Mesendoderm (in vitro differentiated cells): ENCODE measurements around the gene DNMT3L. TPM values are rescaled to one million over a fixed set of nuclear protein-coding genes. Genes with fewer than 3 reads are reported as not detected.

ENCODE experiments used
- DNase-seq: peaks from one replicate; pipeline ENCODE4 v3.0.0; 2013
- H2AK5ac ChIP-seq: 2 replicates; pipeline ENCODE4 v1.6.1; 2013; ENCODE audit warnings: low read length, inconsistent platforms
- H2BK120ac ChIP-seq: 2 replicates; pipeline ENCODE4 v1.6.1; 2013; ENCODE audit warnings: low read depth, mild to moderate bottlenecking, low read length, moderate library complexity, mixed read lengths
- H2BK15ac ChIP-seq: replicated peaks from 2 replicates; pipeline ENCODE4 v1.6.1; 2013; ENCODE audit warnings: low read depth, mild to moderate bottlenecking, moderate library complexity
- H2BK5ac ChIP-seq: 2 replicates; pipeline ENCODE4 v1.6.1; 2013; ENCODE audit warnings: low read length, inconsistent platforms
- H3K18ac ChIP-seq: 2 replicates; pipeline ENCODE4 v1.6.1; 2013; ENCODE audit warnings: mild to moderate bottlenecking, low read length, mixed read lengths
- H3K23ac ChIP-seq: one replicate; pipeline ENCODE4 v1.6.1; 2013; ENCODE audit warnings: low read length
- H3K27ac ChIP-seq: 2 replicates; pipeline ENCODE4 v1.5.1; 2013; ENCODE audit warnings: low read depth, mild to moderate bottlenecking, inconsistent platforms, low read length, moderate library complexity
- H3K27me3 ChIP-seq: 2 replicates; pipeline ENCODE4 v1.6.1; 2013; ENCODE audit warnings: low read length, control low read depth, mild to moderate bottlenecking, inconsistent platforms; ENCODE audit not compliant: insufficient read depth, poor library complexity
- H3K36me3 ChIP-seq: 2 replicates; pipeline ENCODE4 v1.6.1; 2013; ENCODE audit warnings: low read length, inconsistent platforms; ENCODE audit not compliant: control insufficient read depth, insufficient read depth
- H3K4ac ChIP-seq: one replicate; pipeline ENCODE4 v1.6.1; 2013; ENCODE audit warnings: low read depth, mild to moderate bottlenecking, low read length, moderate library complexity
- H3K4me1 ChIP-seq: 2 replicates; pipeline ENCODE4 v1.6.1; 2013; ENCODE audit warnings: low read depth, low read length, inconsistent platforms; ENCODE audit not compliant: control insufficient read depth
- H3K4me2 ChIP-seq: 2 replicates; pipeline ENCODE4 v1.6.1; 2013; ENCODE audit warnings: low read length
- H3K4me3 ChIP-seq: 2 replicates; pipeline ENCODE4 v1.5.1; 2013; ENCODE audit warnings: mild to moderate bottlenecking, low read length
- H3K56ac ChIP-seq: one replicate; pipeline ENCODE4 v1.6.1; 2013; ENCODE audit warnings: low read length
- H3K79me1 ChIP-seq: 2 replicates; pipeline ENCODE4 v1.6.1; 2013; ENCODE audit warnings: low read length, inconsistent platforms
- H3K79me2 ChIP-seq: 2 replicates; pipeline ENCODE4 v1.6.1; 2013; ENCODE audit warnings: mild to moderate bottlenecking, low read length; ENCODE audit not compliant: control insufficient read depth, insufficient read depth
- H3K9ac ChIP-seq: 2 replicates; pipeline ENCODE4 v1.6.1; 2013; ENCODE audit warnings: low read length, inconsistent platforms
- H4K5ac ChIP-seq: one replicate; pipeline ENCODE4 v1.6.1; 2013; ENCODE audit warnings: low read length
- H4K8ac ChIP-seq: one replicate; pipeline ENCODE4 v1.6.1; 2013; ENCODE audit warnings: low read depth, mild to moderate bottlenecking, control low read depth, low read length, moderate library complexity
- WGBS: extraction: QIAGEN DNeasy Blood & Tissue Kit; methylation state at CpG from one replicate; pipeline ENCODE4 v1.1.7; 2013; ENCODE audit warnings: low lambda C conversion rate, missing lambda C conversion rate; ENCODE audit not compliant: insufficient coverage; ENCODE audit errors: extremely low coverage; 5-methylcytosine and 5-hydroxymethylcytosine counted together
- polyA plus RNA-seq, 2 experiments: library from polyadenylated mRNA; stranded (reverse); fragments of 200-250 nt; gene quantifications; one replicate each; pipeline ENCODE4 v1.2.3, GENCODE V29; 2013

Gene DNMT3L
- 1.9 TPM for polyA plus RNA-seq (2013, experiment 1 of 2)
- 1.5 TPM for polyA plus RNA-seq (2013, experiment 2 of 2)

DNA sequence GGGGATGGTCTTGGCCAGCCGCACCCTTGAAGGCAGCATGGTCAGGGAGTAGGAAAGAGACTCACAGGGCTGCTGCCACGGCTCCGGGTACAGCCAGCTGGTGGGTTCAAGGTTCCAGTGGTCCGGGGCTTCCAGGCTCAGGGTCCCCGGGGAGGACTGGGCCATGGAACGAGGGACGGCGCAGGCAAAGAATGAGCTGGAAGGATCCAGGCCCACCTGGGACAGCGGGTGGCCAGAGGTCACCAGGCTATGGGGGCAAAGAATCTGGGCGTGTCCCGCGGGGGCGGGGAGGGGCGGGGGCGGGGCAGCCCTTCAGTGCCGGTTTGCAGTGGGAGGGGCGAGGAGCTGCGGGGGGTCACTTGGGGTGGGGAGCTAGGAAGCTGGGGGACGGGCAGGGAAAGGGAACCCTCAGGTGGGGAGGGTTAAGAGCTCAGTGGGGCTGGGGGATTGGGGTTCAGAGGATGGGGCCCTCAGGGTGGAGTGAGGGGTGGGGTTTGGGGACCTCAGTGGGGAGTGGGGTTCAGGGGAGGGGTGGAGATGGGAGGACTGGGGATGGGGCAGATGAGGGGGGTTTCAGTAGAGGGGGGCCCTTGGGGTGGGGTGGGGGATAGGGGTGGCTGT lies at the start of gene DNMT3L:
Gene DNMT3L (minus strand): TSS at position 223 of the 621 bp plus-strand sequence. CDS start 638 bp downstream, outside the sequence.
- no peaks in the 10 kb centered on the region for H3K36me3 ChIP-seq
- peak within 1 kb of the TSS; percentile 81 for H3K4ac ChIP-seq
- no peak within 1 kb of the TSS for H2AK5ac ChIP-seq
- H2BK5ac ChIP-seq, result no peak within 1 kb of the TSS
- H3K4me2 ChIP-seq, result no peak within 1 kb of the TSS
- WGBS, result no CpG with 5 or more reads among the region's 19 CpGs
- peak within 1 kb of the TSS; percentile 89 for H3K56ac ChIP-seq
- H3K79me2 ChIP-seq, result no peaks in the 10 kb centered on the region
- H3K27me3 ChIP-seq, result no peaks in the 10 kb centered on the region
- no peak within 1 kb of the TSS for H4K8ac ChIP-seq
- H3K23ac ChIP-seq, result no peak within 1 kb of the TSS
- H3K18ac ChIP-seq, result peak within 1 kb of the TSS; percentile 94
- H4K5ac ChIP-seq, result no peak within 1 kb of the TSS
- H3K79me1 ChIP-seq, result no peaks in the 10 kb centered on the region
- no peak within 1 kb of the TSS for H3K27ac ChIP-seq
- no peak within 1 kb of the TSS for H3K4me3 ChIP-seq
- peak within 1 kb of the TSS; percentile 41 for H2BK15ac ChIP-seq
- H3K4me1 ChIP-seq, result peaks cover 3% of the 10 kb centered on the region
- H2BK120ac ChIP-seq, result peak within 1 kb of the TSS; percentile 97
- no peak for DNase-seq
- no peak within 1 kb of the TSS for H3K9ac ChIP-seq

DNA sequence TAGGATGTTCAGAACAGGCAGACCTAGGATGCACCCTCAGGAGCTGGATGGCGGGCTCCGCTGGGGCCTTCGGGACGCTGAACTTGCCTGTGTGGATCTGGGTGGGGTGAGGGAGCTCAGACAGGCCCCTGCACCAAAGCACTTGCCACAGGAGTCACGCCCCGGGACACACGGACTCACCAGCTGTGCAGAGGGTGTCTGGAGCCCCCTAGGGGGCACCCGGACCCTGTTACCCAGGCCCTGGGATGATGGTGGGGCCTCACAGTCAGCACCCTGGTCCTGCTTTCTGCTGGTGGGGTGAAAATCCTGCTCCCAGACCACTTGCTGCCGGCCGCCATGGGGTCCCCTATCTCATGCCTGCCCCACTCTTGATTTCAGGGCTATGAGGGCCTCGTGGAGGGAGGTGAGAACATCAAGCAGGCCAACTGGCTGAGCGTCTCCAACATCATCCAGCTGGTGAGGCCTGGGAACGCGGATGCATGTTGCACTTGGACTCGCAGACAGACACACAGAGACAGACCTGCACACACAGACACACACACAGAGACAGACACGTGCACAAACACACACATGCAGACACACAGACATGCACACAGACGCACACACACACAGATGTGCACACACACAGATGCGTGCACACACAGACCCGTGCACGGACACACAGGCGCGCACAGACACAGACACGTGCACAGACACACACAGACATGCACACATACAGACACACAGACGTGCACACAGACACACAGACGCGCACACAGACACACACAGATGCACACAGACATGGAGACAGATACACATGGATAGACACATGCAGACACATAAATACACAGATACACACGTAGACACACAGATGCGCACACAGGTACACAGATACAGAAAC lies 49.2 kb upstream of the DNMT3L start:
- H3K18ac ChIP-seq, result no peak overlapping the region
- no peak overlapping the region for H2AK5ac ChIP-seq
- peaks cover 5% of the 10 kb centered on the region for H3K36me3 ChIP-seq
- no peaks in the 10 kb centered on the region for H3K27me3 ChIP-seq
- no peak for DNase-seq
- peaks cover 1% of the 10 kb centered on the region for H3K79me1 ChIP-seq
- no peak overlapping the region for H4K8ac ChIP-seq
- H3K56ac ChIP-seq, result no peak overlapping the region
- no peak overlapping the region for H3K23ac ChIP-seq
- H3K4ac ChIP-seq, result no peak overlapping the region
- H3K4me2 ChIP-seq, result no peak overlapping the region
- no peak overlapping the region for H2BK15ac ChIP-seq
- H4K5ac ChIP-seq, result no peak overlapping the region
- H2BK120ac ChIP-seq, result no peak overlapping the region
- H3K79me2 ChIP-seq, result no peaks in the 10 kb centered on the region
- H3K9ac ChIP-seq, result no peak overlapping the region
- WGBS, result no CpG with 5 or more reads among the region's 28 CpGs
- no peaks in the 10 kb centered on the region for H3K4me1 ChIP-seq
- no peak overlapping the region for H3K4me3 ChIP-seq
- no peak overlapping the region for H2BK5ac ChIP-seq
- H3K27ac ChIP-seq, result no peak overlapping the region

DNA sequence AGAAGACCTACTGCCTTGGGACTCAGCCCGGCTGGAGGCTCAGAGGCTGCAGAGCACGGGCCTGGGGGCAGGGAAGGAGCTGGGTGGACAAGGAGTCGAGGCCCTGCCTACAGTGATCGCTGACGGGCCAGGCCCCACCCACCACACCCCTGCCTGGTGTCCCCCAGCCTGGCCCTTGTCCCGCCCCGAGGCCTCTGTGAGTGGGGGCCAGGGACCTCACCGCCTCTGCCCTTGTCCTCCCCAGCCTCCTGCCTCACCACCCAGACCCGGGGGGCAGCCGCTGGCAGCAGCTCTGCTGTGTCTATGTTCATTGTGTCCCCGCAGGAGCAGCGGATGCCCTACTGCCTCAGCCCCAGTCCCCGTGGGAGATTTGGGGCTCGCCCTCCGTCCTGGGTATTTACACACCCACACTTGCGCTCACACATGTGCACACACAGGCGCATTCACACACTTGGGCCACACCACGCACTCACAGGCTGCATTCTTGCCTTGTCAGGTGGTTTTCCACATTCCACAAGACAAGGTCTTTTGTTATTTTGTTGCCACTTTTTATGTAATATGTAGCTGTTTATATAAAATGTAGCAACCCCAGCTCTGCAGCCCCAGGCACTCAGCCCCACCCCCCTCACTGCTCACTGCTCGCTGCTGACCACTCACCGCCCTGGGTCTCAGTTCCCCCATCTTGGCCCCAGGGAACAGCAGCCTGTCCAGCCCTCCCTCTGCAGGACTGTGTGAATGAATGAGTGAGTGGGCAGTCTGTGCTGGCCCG lies 45.4 kb upstream of the DNMT3L start:
- no peak overlapping the region for H3K4ac ChIP-seq
- no peak overlapping the region for H4K8ac ChIP-seq
- no peak for DNase-seq
- no CpG with 5 or more reads among the region's 21 CpGs for WGBS
- no peaks in the 10 kb centered on the region for H3K79me2 ChIP-seq
- H3K9ac ChIP-seq, result no peak overlapping the region
- no peak overlapping the region for H2BK15ac ChIP-seq
- no peak overlapping the region for H3K4me3 ChIP-seq
- H2AK5ac ChIP-seq, result no peak overlapping the region
- H3K23ac ChIP-seq, result no peak overlapping the region
- H3K56ac ChIP-seq, result no peak overlapping the region
- H4K5ac ChIP-seq, result no peak overlapping the region
- H3K79me1 ChIP-seq, result peaks cover 5% of the 10 kb centered on the region
- no peak overlapping the region for H3K18ac ChIP-seq
- no peak overlapping the region for H3K4me2 ChIP-seq
- no peak overlapping the region for H2BK5ac ChIP-seq
- no peaks in the 10 kb centered on the region for H3K4me1 ChIP-seq
- H3K27me3 ChIP-seq, result no peaks in the 10 kb centered on the region
- H3K27ac ChIP-seq, result no peak overlapping the region
- no peak overlapping the region for H2BK120ac ChIP-seq
- peaks cover 5% of the 10 kb centered on the region for H3K36me3 ChIP-seq

DNA sequence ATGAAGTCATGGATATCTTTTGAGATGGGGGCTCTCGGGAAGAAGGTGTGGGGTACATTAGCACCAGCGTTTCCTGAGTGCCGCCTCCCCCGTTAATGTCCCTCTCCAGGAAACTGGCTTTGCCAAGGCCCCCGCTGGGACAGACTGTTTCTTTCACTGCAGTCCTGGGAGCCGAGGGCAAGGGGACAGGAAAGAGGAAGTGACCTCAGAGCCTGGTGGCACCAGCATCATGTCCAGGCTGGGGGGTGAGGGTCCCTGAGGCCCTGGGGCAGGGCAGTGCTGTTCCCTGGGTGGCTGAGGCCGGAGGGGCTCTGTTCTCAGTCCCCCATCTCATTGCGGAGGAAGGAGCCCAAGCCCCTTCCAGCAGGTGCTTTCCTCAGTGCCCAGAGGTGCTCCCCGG lies 44.0 kb upstream of the DNMT3L start:
- no peak overlapping the region for H2BK5ac ChIP-seq
- H3K4me3 ChIP-seq, result no peak overlapping the region
- no peaks in the 10 kb centered on the region for H3K4me1 ChIP-seq
- no peak overlapping the region for H3K23ac ChIP-seq
- H3K4ac ChIP-seq, result no peak overlapping the region
- H3K27ac ChIP-seq, result no peak overlapping the region
- H2BK120ac ChIP-seq, result no peak overlapping the region
- no peak overlapping the region for H3K18ac ChIP-seq
- H2AK5ac ChIP-seq, result no peak overlapping the region
- H3K9ac ChIP-seq, result no peak overlapping the region
- H4K8ac ChIP-seq, result no peak overlapping the region
- peaks cover 2% of the 10 kb centered on the region for H3K36me3 ChIP-seq
- no peak overlapping the region for H4K5ac ChIP-seq
- H2BK15ac ChIP-seq, result no peak overlapping the region
- WGBS, result no CpG with 5 or more reads among the region's 9 CpGs
- no peaks in the 10 kb centered on the region for H3K27me3 ChIP-seq
- peaks cover 6% of the 10 kb centered on the region for H3K79me2 ChIP-seq
- H3K79me1 ChIP-seq, result peaks cover 12% of the 10 kb centered on the region
- no peak for DNase-seq
- H3K4me2 ChIP-seq, result no peak overlapping the region
- no peak overlapping the region for H3K56ac ChIP-seq

DNA sequence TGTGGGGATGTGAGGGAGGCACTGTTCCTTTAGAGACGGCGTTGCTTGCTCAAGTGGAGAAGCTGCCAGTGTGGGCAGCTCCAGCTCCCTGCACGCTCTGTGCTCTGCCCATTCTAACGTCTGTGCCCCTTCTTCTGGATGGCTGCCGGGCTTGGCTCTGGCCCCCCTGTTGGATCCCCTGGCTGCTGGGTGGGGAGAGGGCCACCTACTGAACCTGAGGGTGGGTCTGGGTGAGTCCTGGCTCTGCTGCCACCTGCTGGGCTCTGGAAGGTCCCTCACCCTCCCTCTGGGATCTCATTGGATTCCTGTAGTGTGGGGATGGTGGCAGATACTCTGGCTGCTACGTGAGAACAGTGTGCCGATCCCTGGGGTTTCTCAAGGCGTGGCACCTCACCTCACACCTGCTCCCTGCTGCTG lies 43.2 kb upstream of the DNMT3L start:
- H3K4ac ChIP-seq, result no peak overlapping the region
- H4K5ac ChIP-seq, result no peak overlapping the region
- H3K18ac ChIP-seq, result no peak overlapping the region
- peak; percentile 55 for DNase-seq
- peaks cover 6% of the 10 kb centered on the region for H3K79me2 ChIP-seq
- H3K27me3 ChIP-seq, result no peaks in the 10 kb centered on the region
- no peak overlapping the region for H2BK5ac ChIP-seq
- no peak overlapping the region for H2BK120ac ChIP-seq
- H3K27ac ChIP-seq, result no peak overlapping the region
- H2BK15ac ChIP-seq, result no peak overlapping the region
- peaks cover 14% of the 10 kb centered on the region for H3K79me1 ChIP-seq
- H3K56ac ChIP-seq, result peak overlapping the region; percentile 34
- H3K9ac ChIP-seq, result no peak overlapping the region
- H3K4me2 ChIP-seq, result no peak overlapping the region
- no peak overlapping the region for H3K4me3 ChIP-seq
- WGBS, result no CpG with 5 or more reads among the region's 8 CpGs
- H3K36me3 ChIP-seq, result peaks cover 2% of the 10 kb centered on the region
- H4K8ac ChIP-seq, result no peak overlapping the region
- no peaks in the 10 kb centered on the region for H3K4me1 ChIP-seq
- no peak overlapping the region for H2AK5ac ChIP-seq
- no peak overlapping the region for H3K23ac ChIP-seq
